H1 (cell line): ENCODE data around the gene DYNC1I1. TPM values are rescaled to one million over a fixed set of nuclear protein-coding genes. Genes with fewer than 3 reads are reported as not detected.

Source experiments
- CTCF ChIA-PET: fragments of 300-600 bp; sonication (Branson Sonifier 250); formaldehyde crosslinking; loops from one replicate; lab custom pipeline; 2021; ENCODE audit not compliant: partially characterized antibody; lab: Charles Lee
- POLR2A ChIA-PET: fragments of 300-600 bp; sonication (Branson Sonifier 250); formaldehyde crosslinking; loops from one replicate; lab custom pipeline; 2021; ENCODE audit warnings: inconsistent platforms; ENCODE audit not compliant: partially characterized antibody; lab: Charles Lee
- DNase-seq, 2 experiments: peaks; one replicate each; pipeline versions ENCODE4 v3.0.0 to v3.0.0-alpha.2; 2010 to 2022; ENCODE audit warnings: low spot score in 2 of 2, low read depth in 1 of 2, mixed read lengths in 1 of 2
- FAIRE-seq: peaks from 2 replicates; lab custom pipeline; 2011; peaks lifted over from hg19 to GRCh38; lab: Jason Lieb, UNC
- H2AFZ ChIP-seq: 2 replicates; pipeline ENCODE4 v1.8.1; 2012; ENCODE audit warnings: low read length, inconsistent platforms
- H2AK5ac ChIP-seq: 2 replicates; pipeline ENCODE4 v1.6.1; 2013; ENCODE audit warnings: low read depth, low read length
- H2BK120ac ChIP-seq: replicated peaks from 2 replicates; pipeline ENCODE3; 2013; ENCODE audit warnings: low read depth, low read length, inconsistent platforms
- H2BK12ac ChIP-seq: 2 replicates; pipeline ENCODE4 v1.6.1; 2013; ENCODE audit warnings: low read depth, low read length
- H2BK15ac ChIP-seq: 2 replicates; pipeline ENCODE4 v1.6.1; 2013; ENCODE audit warnings: low read length
- H2BK20ac ChIP-seq: 2 replicates; pipeline ENCODE4 v1.6.1; 2013; ENCODE audit warnings: low read length
- H2BK5ac ChIP-seq: 2 replicates; pipeline ENCODE4 v1.6.1; 2013; ENCODE audit warnings: low read depth, low read length
- H3K14ac ChIP-seq: 2 replicates; pipeline ENCODE4 v1.6.1; 2013; ENCODE audit warnings: inconsistent platforms; ENCODE audit not compliant: insufficient read length
- H3K18ac ChIP-seq: 2 replicates; pipeline ENCODE4 v1.6.1; 2013; ENCODE audit warnings: low read length; ENCODE audit errors: extremely low read depth
- H3K23ac ChIP-seq: 2 replicates; pipeline ENCODE4 v1.6.1; 2013; ENCODE audit warnings: inconsistent platforms; ENCODE audit not compliant: insufficient read length
- H3K23me2 ChIP-seq: 2 replicates; pipeline ENCODE4 v1.6.1; 2013; ENCODE audit warnings: low read depth, low read length
- H3K27ac ChIP-seq: 2 replicates; pipeline ENCODE4 v1.6.1; 2011; ENCODE audit warnings: low read depth, low read length, inconsistent platforms
- H3K27me3 ChIP-seq, 4 experiments: replicated peaks in 1 of 4; 1 replicate in 1 of 4; 2 replicates in 3 of 4; pipeline versions ENCODE4 v1.6.1 to v1.8.1; 2011 to 2013; ENCODE audit warnings: low read length in 3 of 4, mild to moderate bottlenecking in 3 of 4, inconsistent platforms in 2 of 4, mixed read lengths in 2 of 4, moderate library complexity in 1 of 4; ENCODE audit not compliant: control insufficient read depth in 3 of 4, insufficient read depth in 3 of 4; ENCODE audit errors: extremely low read depth in 1 of 4
- H3K36me3 ChIP-seq, 4 experiments: 2 replicates each; pipeline versions ENCODE4 v1.6.1 to v1.8.1; 2011 to 2013; ENCODE audit warnings: mild to moderate bottlenecking in 4 of 4, low read length in 3 of 4, moderate library complexity in 2 of 4, control low read depth in 1 of 4, inconsistent platforms in 1 of 4; ENCODE audit not compliant: insufficient read depth in 4 of 4, control insufficient read depth in 2 of 4
- H3K4ac ChIP-seq: replicated peaks from 2 replicates; pipeline ENCODE3; 2013; ENCODE audit warnings: low read length, low read depth, mixed read lengths, inconsistent platforms; ENCODE audit not compliant: insufficient read length
- H3K4me1 ChIP-seq, 4 experiments: replicated peaks in 1 of 4; 1 replicate in 1 of 4; 2 replicates in 3 of 4; pipeline versions ENCODE4 v1.6.1 to v1.8.1; 2011 to 2013; ENCODE audit warnings: low read length in 3 of 4, inconsistent platforms in 2 of 4, mixed read lengths in 1 of 4; ENCODE audit not compliant: insufficient read depth in 4 of 4, control insufficient read depth in 3 of 4
- H3K4me2 ChIP-seq, 2 experiments: 2 replicates each; pipeline versions ENCODE4 v1.6.1 to v1.8.1; 2011 to 2013; ENCODE audit warnings: low read depth in 2 of 2, low read length in 2 of 2, control low read depth in 1 of 2, inconsistent platforms in 1 of 2, mild to moderate bottlenecking in 1 of 2; ENCODE audit not compliant: insufficient read depth in 1 of 2
- H3K4me3 ChIP-seq, 4 experiments: fragments of 200-600, 300-600 bp in 1 of 4; sonication (generic), shearing (Covaris generic), sonication (Bioruptor Twin) in 1 of 4; 2 replicates each; pipeline versions ENCODE4 v1.5.1 to v1.8.1; 2011 to 2016; ENCODE audit warnings: low read length in 4 of 4, low read depth in 3 of 4, control low read depth in 2 of 4, inconsistent platforms in 2 of 4, mild to moderate bottlenecking in 2 of 4, mixed read lengths in 1 of 4, moderate library complexity in 1 of 4; ENCODE audit not compliant: insufficient read depth in 2 of 4; ENCODE audit errors: extremely low read depth in 1 of 4
- H3K56ac ChIP-seq: replicated peaks from 2 replicates; pipeline ENCODE3; 2013; ENCODE audit warnings: low read depth, mild to moderate bottlenecking, mixed read lengths, low read length, inconsistent platforms; ENCODE audit not compliant: insufficient read length
- H3K79me1 ChIP-seq: 2 replicates; pipeline ENCODE4 v1.6.1; 2013; ENCODE audit warnings: low read depth, low read length, control low read depth
- H3K79me2 ChIP-seq, 2 experiments: 2 replicates each; pipeline versions ENCODE4 v1.6.1 to v1.8.1; 2012 to 2013; ENCODE audit warnings: low read length in 2 of 2, mild to moderate bottlenecking in 2 of 2, inconsistent platforms in 1 of 2; ENCODE audit not compliant: insufficient read depth in 2 of 2, control insufficient read depth in 1 of 2
- H3K9ac ChIP-seq, 4 experiments: replicated peaks in 1 of 4; 1 replicate in 1 of 4; 2 replicates in 3 of 4; pipeline versions ENCODE4 v1.6.1 to v1.8.1; 2011 to 2013; ENCODE audit warnings: low read depth in 3 of 4, low read length in 3 of 4, control low read depth in 2 of 4, mild to moderate bottlenecking in 2 of 4, moderate library complexity in 2 of 4, inconsistent platforms in 1 of 4; ENCODE audit errors: extremely low read depth in 1 of 4
- H3K9me3 ChIP-seq, 2 experiments: 2 replicates each; pipeline versions ENCODE4 v1.6.1 to v1.8.1; 2012 to 2013; ENCODE audit warnings: mild to moderate bottlenecking in 2 of 2, moderate library complexity in 2 of 2, control low read depth in 1 of 2, inconsistent platforms in 1 of 2, low read depth in 1 of 2, low read length in 1 of 2, mixed read lengths in 1 of 2; ENCODE audit not compliant: insufficient read depth in 2 of 2
- H4K20me1 ChIP-seq, 2 experiments: replicated peaks in 1 of 2; 2 replicates each; pipeline versions ENCODE3 to v1.8.1; 2011 to 2013; ENCODE audit warnings: inconsistent platforms in 2 of 2, low read length in 2 of 2, mild to moderate bottlenecking in 1 of 2; ENCODE audit not compliant: insufficient read depth in 2 of 2, control insufficient read depth in 1 of 2
- H4K5ac ChIP-seq: 2 replicates; pipeline ENCODE4 v1.6.1; 2013; ENCODE audit warnings: low read length, low read depth, mixed read lengths, inconsistent platforms; ENCODE audit not compliant: insufficient read length
- H4K8ac ChIP-seq: 2 replicates; pipeline ENCODE4 v1.8.0; 2013; ENCODE audit warnings: mild to moderate bottlenecking, moderate library complexity, low read length, inconsistent platforms; ENCODE audit not compliant: insufficient read depth; ENCODE audit errors: extremely low read depth
- H4K91ac ChIP-seq: replicated peaks from 2 replicates; pipeline ENCODE3; 2013; ENCODE audit warnings: low read length, mixed read lengths, inconsistent platforms; ENCODE audit not compliant: insufficient read length
- ASH2L ChIP-seq: fragments of 200-600, 300-600 bp; sonication (generic); IDR thresholded peaks from one replicate; pipeline ENCODE4 v1.7.1; 2017; ENCODE audit warnings: low read length
- BRCA1 ChIP-seq: IDR thresholded peaks from 2 replicates; pipeline ENCODE4 v1.6.1; 2012; ENCODE audit warnings: low read depth, low read length, improper control_type of control experiment
- CBX5 ChIP-seq: fragments of 300-800, 300-1000 bp; sonication (generic); IDR thresholded peaks from 2 replicates; pipeline ENCODE4 v1.7.1; 2016; ENCODE audit warnings: antibody characterized with exemption, low read length, low read depth
- CBX8 ChIP-seq: fragments of 300-800, 300-1000 bp; sonication (generic); IDR thresholded peaks from 2 replicates; pipeline ENCODE4 v1.7.1; 2016; ENCODE audit warnings: low read depth, low read length, borderline replicate concordance
- CREB1 ChIP-seq: IDR thresholded peaks from 2 replicates; pipeline ENCODE4 v1.6.1; 2012; ENCODE audit warnings: inconsistent platforms
- CTBP2 ChIP-seq: IDR thresholded peaks from 2 replicates; pipeline ENCODE4 v1.7.0; 2011; ENCODE audit warnings: borderline replicate concordance, mild to moderate bottlenecking, moderate library complexity, mixed read lengths, low read length; ENCODE audit not compliant: insufficient read depth, insufficient read length
- EZH2 ChIP-seq: fragments of 200-600 bp; sonication (generic); IDR thresholded peaks from 2 replicates; pipeline ENCODE4 v1.7.1; 2012; ENCODE audit warnings: low read depth, mild to moderate bottlenecking, moderate library complexity, low read length, inconsistent platforms; ENCODE audit not compliant: severe bottlenecking
- GTF2F1 ChIP-seq: IDR thresholded peaks from 2 replicates; pipeline ENCODE4 v1.6.1; 2012; ENCODE audit warnings: low read depth, low read length, improper control_type of control experiment, borderline replicate concordance
- POU5F1 ChIP-seq: IDR thresholded peaks from 2 replicates; pipeline ENCODE4 v1.6.1; 2011; ENCODE audit warnings: low read depth, mild to moderate bottlenecking, low read length, moderate library complexity
- SIRT6 ChIP-seq: IDR thresholded peaks from one replicate; pipeline ENCODE4 v1.7.1; 2012; ENCODE audit warnings: low read length, inconsistent platforms
- TAF1 ChIP-seq: IDR thresholded peaks from 2 replicates; pipeline ENCODE4 v1.6.1; 2011; ENCODE audit warnings: mild to moderate bottlenecking, low read depth, low read length
- ZNF274 ChIP-seq: IDR thresholded peaks from 2 replicates; pipeline ENCODE4 v1.7.0; 2012; ENCODE audit warnings: low read length, borderline replicate concordance; ENCODE audit errors: extremely low read depth
- WGBS, 2 experiments: shearing (Covaris generic) in 1 of 2; methylation state at CpG; one replicate each; pipeline versions ENCODE4 v1.1.6 to v1.1.7; 2013 to 2015; ENCODE audit warnings: low lambda C conversion rate in 2 of 2, mixed read lengths in 2 of 2, inconsistent platforms in 1 of 2, low coverage in 1 of 2, missing lambda C conversion rate in 1 of 2; ENCODE audit not compliant: insufficient replicate concordance in 2 of 2, insufficient coverage in 1 of 2, insufficient read length in 1 of 2; ENCODE audit errors: extremely low coverage in 1 of 2, missing lambda C conversion rate in 1 of 2; 5-methylcytosine and 5-hydroxymethylcytosine counted together
- polyA plus RNA-seq, 7 experiments: library from polyadenylated mRNA; depleted of rRNA in 3 of 7; stranded (reverse) in 5 of 7; unstranded in 2 of 7; fragments of >200 nt in 5 of 7; fragments of 200-250 nt in 2 of 7; gene quantifications; 1 replicate in 5 of 7; 2 replicates in 1 of 7; 4 replicates in 1 of 7; pipeline versions ENCODE4 v1.2.1 to v1.2.3, GENCODE V29; 2011 to 2013; ENCODE audit warnings: missing spikeins in 2 of 7, mixed read lengths in 2 of 7
- total RNA-seq: library from RNA; stranded (reverse); fragmentation: NEBNext Ultra II Directional; extraction: Animal tissue kit (Norgen Biotek cat#: 25700); gene quantifications from 2 replicates; pipeline ENCODE4 v1.2.1, GENCODE V29; 2021
- TF ChIP-seq, protein P1 (sequence below): IDR thresholded peaks from 2 replicates; pipeline ENCODE4 v1.6.1; 2012; ENCODE audit warnings: inconsistent platforms

Gene DYNC1I1
- total and polyA plus RNA-seq, 2 of the 8 experiments (the other 6 are each of a cell fraction or from before 2014, with no cell fraction given): 0.45 to 0.58 TPM

DNA sequence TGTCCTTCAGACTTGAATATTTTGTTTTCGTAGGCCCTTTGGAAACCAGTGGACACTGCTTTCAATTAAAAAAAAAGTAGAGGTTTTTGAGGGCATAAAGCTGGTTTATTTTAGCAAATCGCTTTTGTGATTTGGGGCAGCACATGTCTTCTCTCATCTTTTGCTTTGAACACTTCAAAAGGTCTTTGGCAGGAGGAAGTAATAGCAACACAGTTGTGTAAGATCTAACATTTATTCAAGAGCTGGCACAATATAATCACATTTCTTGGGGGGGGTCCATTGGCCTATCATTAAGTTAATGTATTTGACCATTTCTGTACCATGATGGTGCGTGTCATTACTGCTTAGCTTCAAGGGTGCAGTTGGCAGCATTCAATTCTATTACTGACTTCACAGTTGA, 42.4 kb downstream of the DYNC1I1 start:
- Histone ChIP-seq H4K8ac (no peak overlapping the region), H3K9ac (no peak overlapping the region)
- TF ChIP-seq EZH2: no peak
- TF ChIP-seq SIRT6: no peak
- TF ChIP-seq BRCA1: no peak
- no peak for TF ChIP-seq CBX8
- no peak for TF ChIP-seq ZNF274
- no peak for TF ChIP-seq GTF2F1
- no peak for TF ChIP-seq POU5F1
- no peak for TF ChIP-seq CREB1
- no peak for TF ChIP-seq TAF1
- TF ChIP-seq, protein P1, sequence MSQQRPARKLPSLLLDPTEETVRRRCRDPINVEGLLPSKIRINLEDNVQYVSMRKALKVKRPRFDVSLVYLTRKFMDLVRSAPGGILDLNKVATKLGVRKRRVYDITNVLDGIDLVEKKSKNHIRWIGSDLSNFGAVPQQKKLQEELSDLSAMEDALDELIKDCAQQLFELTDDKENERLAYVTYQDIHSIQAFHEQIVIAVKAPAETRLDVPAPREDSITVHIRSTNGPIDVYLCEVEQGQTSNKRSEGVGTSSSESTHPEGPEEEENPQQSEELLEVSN: no peak
- TF ChIP-seq CTBP2: no peak
- TF ChIP-seq CBX5: no peak
- TF ChIP-seq ASH2L: no peak
- TF ChIP-seq, all 59 proteins: peak for 0
- H3K4ac ChIP-seq: no peak overlapping the region
- no peaks in the 10 kb centered on the region for H3K4me1 ChIP-seq
- no peak overlapping the region for H3K4me2 ChIP-seq
- H2AFZ ChIP-seq: no peak overlapping the region
- H3K79me2 ChIP-seq: no peaks in the 10 kb centered on the region
- no peak overlapping the region for H2BK15ac ChIP-seq
- no peak overlapping the region for H3K56ac ChIP-seq
- H2BK120ac ChIP-seq: no peak overlapping the region
- H3K36me3 ChIP-seq: no peaks in the 10 kb centered on the region
- no peak for DNase-seq
- 90% methylated on average over 3 of the region's 3 CpGs; no CpG with 5 or more reads in 1 of the 2 experiments for WGBS, 2 experiments
- H4K91ac ChIP-seq: no peak overlapping the region
- no peaks in the 10 kb centered on the region for H3K23me2 ChIP-seq
- H4K20me1 ChIP-seq: no peaks in the 10 kb centered on the region
- no peak for FAIRE-seq
- H3K4me3 ChIP-seq: no peak overlapping the region
- CTCF ChIA-PET: interaction anchor here (1.1 to 5.1 kb wide), 6 partner anchors 12 to 91 kb away, joined by 3 to 28 read pairs (median 4); partner anchors contain the start of gene DYNC1I1
- H2BK5ac ChIP-seq: no peak overlapping the region
- H3K9me3 ChIP-seq: no peaks in the 10 kb centered on the region
- H3K27me3 ChIP-seq: no peaks in the 10 kb centered on the region
- H3K23ac ChIP-seq: no peak overlapping the region
- no peaks in the 10 kb centered on the region for H3K79me1 ChIP-seq
- H4K5ac ChIP-seq: no peak overlapping the region
- no peak overlapping the region for H3K18ac ChIP-seq
- no peak overlapping the region for H3K27ac ChIP-seq
- no peak overlapping the region for H2AK5ac ChIP-seq
- POLR2A ChIA-PET: no interaction called here
- H2BK20ac ChIP-seq: no peak overlapping the region
- no peak overlapping the region for H2BK12ac ChIP-seq
- no peak overlapping the region for H3K14ac ChIP-seq
